Upper lobe of left lung (tissue), 4 donors: ENCODE data around the gene SCAI.

ENCODE experiments used
- CTCF ChIP-seq, 6 experiments: fragments of 450-650 bp in 4 of 6; fragments of 200-600 bp in 2 of 6; sonication (generic) in 2 of 6; IDR thresholded peaks; one replicate each; pipeline ENCODE4 v1.5.1; 2016 to 2019; ENCODE audit warnings: antibody characterized with exemption in 6 of 6
- EP300 ChIP-seq, 4 donors: sonication (generic); formaldehyde crosslinking; IDR thresholded peaks; one replicate each; pipeline ENCODE4 v1.5.1; 2017; ENCODE audit warnings: antibody characterized with exemption in 4 of 4, control low read depth in 2 of 4
- POLR2A ChIP-seq, 4 donors: fragments of 450-650 bp; IDR thresholded peaks; one replicate each; pipeline ENCODE4 v1.5.1; 2016 to 2017; ENCODE audit warnings: antibody characterized with exemption in 4 of 4, mild to moderate bottlenecking in 2 of 4

GRCh38 chr9:125028041-125028440 is 115.3 kb downstream of the SCAI start:
- TF ChIP-seq CTCF (IDR thresholded peaks at IDR 0.05) (no peak), POLR2A (IDR thresholded peaks at IDR 0.05) (no peak), EP300 (IDR thresholded peaks at IDR 0.05) (no peak)
